HepG2 (cell line): ENCODE measurements around the gene SARNP. TPM values are rescaled to one million over a fixed set of nuclear protein-coding genes. Genes with fewer than 3 reads are reported as not detected.

Experiments
- HES4 ChIP-seq: sonication (generic); formaldehyde crosslinking; IDR thresholded peaks from 2 replicates; pipeline ENCODE4 v1.9.0; 2021; ENCODE audit warnings: mild to moderate bottlenecking, missing genetic modification reagents, borderline replicate concordance
- SMYD3 ChIP-seq: sonication (generic); formaldehyde crosslinking; IDR thresholded peaks from 2 replicates; pipeline ENCODE4 v1.8.1; 2023; ENCODE audit warnings: mild to moderate bottlenecking, missing genetic modification reagents
- SNAPC2 ChIP-seq: sonication (generic); formaldehyde crosslinking; IDR thresholded peaks from 2 replicates; pipeline ENCODE4 v1.8.1; 2022; ENCODE audit warnings: mild to moderate bottlenecking, missing genetic modification reagents
- SRF ChIP-seq: IDR thresholded peaks from 2 replicates; pipeline ENCODE4 v1.6.1; 2011; ENCODE audit warnings: mild to moderate bottlenecking, low read depth, low read length, moderate library complexity
- TOPORS ChIP-seq: sonication (generic); formaldehyde crosslinking; IDR thresholded peaks from 2 replicates; pipeline ENCODE4 v1.8.0; 2023; ENCODE audit warnings: mild to moderate bottlenecking, missing genetic modification reagents
- ZFY ChIP-seq: sonication (generic); formaldehyde crosslinking; IDR thresholded peaks from 2 replicates; pipeline ENCODE4 v1.4.0; 2020; ENCODE audit warnings: missing genetic modification reagents
- ZNF10 ChIP-seq: sonication (generic); formaldehyde crosslinking; IDR thresholded peaks from 2 replicates; pipeline ENCODE4 v1.4.0; 2020; ENCODE audit warnings: mild to moderate bottlenecking, low read depth, missing genetic modification reagents, borderline replicate concordance
- ZNF350 ChIP-seq: sonication (generic); formaldehyde crosslinking; IDR thresholded peaks from 2 replicates; pipeline ENCODE4 v1.4.0; 2020; ENCODE audit warnings: mild to moderate bottlenecking, low read depth, missing genetic modification reagents, borderline replicate concordance
- ZNF362 ChIP-seq: sonication (generic); formaldehyde crosslinking; IDR thresholded peaks from 2 replicates; pipeline ENCODE4 v1.4.0; 2020; ENCODE audit warnings: missing genetic modification reagents, mild to moderate bottlenecking, borderline replicate concordance
- ZNF570 ChIP-seq: sonication (generic); formaldehyde crosslinking; IDR thresholded peaks from 2 replicates; pipeline ENCODE4 v1.4.0; 2020; ENCODE audit warnings: mild to moderate bottlenecking, missing genetic modification reagents, borderline replicate concordance
- ZNF574 ChIP-seq: sonication (generic); formaldehyde crosslinking; IDR thresholded peaks from 2 replicates; pipeline ENCODE4 v1.4.0; 2020; ENCODE audit warnings: missing genetic modification reagents
- polyA plus RNA-seq, 8 experiments: library from polyadenylated mRNA; depleted of rRNA in 3 of 8; stranded (reverse) in 7 of 8; unstranded in 1 of 8; fragments of >200 nt; fragmentation: Illumina TruSeq in 4 of 8; extraction: Trizol in 4 of 8; gene quantifications; 2 replicates each; pipeline versions ENCODE4 v1.2.1 to v1.2.3, GENCODE V29; 2011 to 2016; ENCODE audit warnings: low read depth in 4 of 8, missing spikeins in 1 of 8, mixed read lengths in 1 of 8; ENCODE audit not compliant: insufficient read depth in 1 of 8
- total RNA-seq, 5 experiments: library from RNA; depleted of rRNA; stranded (reverse); fragments of >200 nt; fragmentation: Illumina TruSeq; extraction: Trizol; gene quantifications; 2 replicates each; pipeline ENCODE4 v1.2.3, GENCODE V29; 2016; ENCODE audit warnings: low read depth in 1 of 5
- TF ChIP-seq, protein P1 (sequence below): sonication (generic); formaldehyde crosslinking; IDR thresholded peaks from one replicate; pipeline ENCODE4 v1.5.1; 2020; ENCODE audit warnings: mild to moderate bottlenecking, missing genetic modification reagents; ENCODE audit errors: not compliant biosample characterization
- TF ChIP-seq, protein P2 (sequence below): sonication (generic); formaldehyde crosslinking; IDR thresholded peaks from 2 replicates; pipeline ENCODE4 v1.8.0; 2022; ENCODE audit warnings: mild to moderate bottlenecking, missing genetic modification reagents; ENCODE audit not compliant: insufficient replicate concordance

Gene SARNP
- total and polyA plus RNA-seq, 2 of the 13 experiments (the other 11 are each of a cell fraction or from before 2014, with no cell fraction given): 59.0 to 95.4 TPM

- TF ChIP-seq ZNF350 (CRISPR knock-in tag) (peak; percentile 81), ZFY (CRISPR knock-in tag) (peak; percentile 93), ZNF362 (0 out of 2 replicates have a peak, but pooled peaks have one; percentile 16), ZNF570 (0 out of 2 replicates have a peak, but pooled peaks have one; percentile 56), SRF (no peak), TOPORS (CRISPR knock-in tag) (no peak), SMYD3 (CRISPR knock-in tag) (no peak), HES4 (CRISPR knock-in tag) (no peak), ZNF574 (peak; percentile 81), ZNF10 (CRISPR knock-in tag) (no peak), SNAPC2 (CRISPR knock-in tag) (peak; percentile 75; the same call in 1 of the 2 replicates)
- TF ChIP-seq, protein P1, sequence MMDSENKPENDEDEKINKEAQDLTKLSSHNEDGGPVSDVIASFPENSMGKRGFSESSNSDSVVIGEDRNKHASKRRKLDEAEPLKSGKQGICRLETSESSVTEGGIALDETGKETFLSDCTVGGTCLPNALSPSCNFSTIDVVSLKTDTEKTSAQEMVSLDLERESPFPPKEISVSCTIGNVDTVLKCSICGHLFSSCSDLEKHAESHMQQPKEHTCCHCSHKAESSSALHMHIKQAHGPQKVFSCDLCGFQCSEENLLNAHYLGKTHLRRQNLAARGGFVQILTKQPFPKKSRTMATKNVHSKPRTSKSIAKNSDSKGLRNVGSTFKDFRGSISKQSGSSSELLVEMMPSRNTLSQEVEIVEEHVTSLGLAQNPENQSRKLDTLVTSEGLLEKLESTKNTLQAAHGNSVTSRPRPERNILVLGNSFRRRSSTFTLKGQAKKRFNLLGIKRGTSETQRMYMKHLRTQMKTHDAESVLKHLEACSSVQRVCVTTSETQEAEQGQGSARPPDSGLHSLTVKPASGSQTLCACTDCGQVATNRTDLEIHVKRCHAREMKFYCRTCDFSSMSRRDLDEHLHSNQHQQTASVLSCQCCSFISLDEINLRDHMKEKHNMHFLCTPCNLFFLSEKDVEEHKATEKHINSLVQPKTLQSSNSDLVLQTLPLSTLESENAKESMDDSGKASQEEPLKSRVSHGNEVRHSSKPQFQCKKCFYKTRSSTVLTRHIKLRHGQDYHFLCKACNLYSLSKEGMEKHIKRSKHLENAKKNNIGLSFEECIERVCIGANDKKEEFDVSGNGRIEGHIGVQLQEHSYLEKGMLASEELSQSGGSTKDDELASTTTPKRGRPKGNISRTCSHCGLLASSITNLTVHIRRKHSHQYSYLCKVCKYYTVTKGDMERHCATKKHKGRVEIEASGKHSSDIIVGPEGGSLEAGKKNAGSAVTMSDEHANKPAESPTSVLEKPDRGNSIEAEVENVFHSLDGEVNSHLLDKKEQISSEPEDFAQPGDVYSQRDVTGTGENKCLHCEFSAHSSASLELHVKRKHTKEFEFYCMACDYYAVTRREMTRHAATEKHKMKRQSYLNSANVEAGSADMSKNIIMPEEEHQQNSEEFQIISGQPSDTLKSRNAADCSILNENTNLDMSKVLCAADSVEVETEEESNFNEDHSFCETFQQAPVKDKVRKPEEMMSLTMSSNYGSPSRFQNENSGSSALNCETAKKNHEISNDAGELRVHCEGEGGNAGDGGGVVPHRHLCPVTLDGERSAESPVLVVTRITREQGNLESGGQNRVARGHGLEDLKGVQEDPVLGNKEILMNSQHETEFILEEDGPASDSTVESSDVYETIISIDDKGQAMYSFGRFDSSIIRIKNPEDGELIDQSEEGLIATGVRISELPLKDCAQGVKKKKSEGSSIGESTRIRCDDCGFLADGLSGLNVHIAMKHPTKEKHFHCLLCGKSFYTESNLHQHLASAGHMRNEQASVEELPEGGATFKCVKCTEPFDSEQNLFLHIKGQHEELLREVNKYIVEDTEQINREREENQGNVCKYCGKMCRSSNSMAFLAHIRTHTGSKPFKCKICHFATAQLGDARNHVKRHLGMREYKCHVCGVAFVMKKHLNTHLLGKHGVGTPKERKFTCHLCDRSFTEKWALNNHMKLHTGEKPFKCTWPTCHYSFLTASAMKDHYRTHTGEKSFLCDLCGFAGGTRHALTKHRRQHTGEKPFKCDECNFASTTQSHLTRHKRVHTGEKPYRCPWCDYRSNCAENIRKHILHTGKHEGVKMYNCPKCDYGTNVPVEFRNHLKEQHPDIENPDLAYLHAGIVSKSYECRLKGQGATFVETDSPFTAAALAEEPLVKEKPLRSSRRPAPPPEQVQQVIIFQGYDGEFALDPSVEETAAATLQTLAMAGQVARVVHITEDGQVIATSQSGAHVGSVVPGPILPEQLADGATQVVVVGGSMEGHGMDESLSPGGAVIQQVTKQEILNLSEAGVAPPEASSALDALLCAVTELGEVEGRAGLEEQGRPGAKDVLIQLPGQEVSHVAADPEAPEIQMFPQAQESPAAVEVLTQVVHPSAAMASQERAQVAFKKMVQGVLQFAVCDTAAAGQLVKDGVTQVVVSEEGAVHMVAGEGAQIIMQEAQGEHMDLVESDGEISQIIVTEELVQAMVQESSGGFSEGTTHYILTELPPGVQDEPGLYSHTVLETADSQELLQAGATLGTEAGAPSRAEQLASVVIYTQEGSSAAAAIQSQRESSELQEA (CRISPR knock-in tag): no peak
- TF ChIP-seq, protein P2, sequence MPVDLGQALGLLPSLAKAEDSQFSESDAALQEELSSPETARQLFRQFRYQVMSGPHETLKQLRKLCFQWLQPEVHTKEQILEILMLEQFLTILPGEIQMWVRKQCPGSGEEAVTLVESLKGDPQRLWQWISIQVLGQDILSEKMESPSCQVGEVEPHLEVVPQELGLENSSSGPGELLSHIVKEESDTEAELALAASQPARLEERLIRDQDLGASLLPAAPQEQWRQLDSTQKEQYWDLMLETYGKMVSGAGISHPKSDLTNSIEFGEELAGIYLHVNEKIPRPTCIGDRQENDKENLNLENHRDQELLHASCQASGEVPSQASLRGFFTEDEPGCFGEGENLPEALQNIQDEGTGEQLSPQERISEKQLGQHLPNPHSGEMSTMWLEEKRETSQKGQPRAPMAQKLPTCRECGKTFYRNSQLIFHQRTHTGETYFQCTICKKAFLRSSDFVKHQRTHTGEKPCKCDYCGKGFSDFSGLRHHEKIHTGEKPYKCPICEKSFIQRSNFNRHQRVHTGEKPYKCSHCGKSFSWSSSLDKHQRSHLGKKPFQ (CRISPR knock-in tag): peak; percentile 78
These were observed 101.5 kb downstream of the SARNP start, which contains the start of gene BLOC1S1 (continued) for GRCh38 chr12:55715833-55716581.
